SK-N-DZ (cell line): ENCODE measurements around the gene NUFIP1.
"Not testable (repeated sequence)": the region's sequence is repeated elsewhere in the genome, so short reads cannot be mapped to it uniquely, and the experiment has no call there.

Experiments
- DNase-seq: peaks from one replicate; pipeline ENCODE4 v3.0.0-alpha.2; 2015; ENCODE audit warnings: low spot score

NUFIP1 gene

GRCh38 chr13:44920013-44920412 lies 69.3 kb downstream of the NUFIP1 start:
- DNase-seq, result no peak

GRCh38 chr13:44919104-44919804 lies 70.0 kb downstream of the NUFIP1 start:
- no peak for DNase-seq

- peak; percentile 94 for DNase-seq
Measured at GRCh38 chr13:44918326-44919103, 70.8 kb downstream of the NUFIP1 start.

GRCh38 chr13:44917589-44918325 lies 71.5 kb downstream of the NUFIP1 start:
- DNase-seq, result peak; percentile 99

GRCh38 chr13:44912278-44913016 lies 76.8 kb downstream of the NUFIP1 start:
- no peak for DNase-seq

- DNase-seq, result no peak
Measured at GRCh38 chr13:44908712-44909111, 80.6 kb downstream of the NUFIP1 start.

- DNase-seq, result no peak
Measured at GRCh38 chr13:44908266-44908665, 81.0 kb downstream of the NUFIP1 start.

GRCh38 chr13:44906713-44907112 lies 82.6 kb downstream of the NUFIP1 start:
- DNase-seq, result no peak

GRCh38 chr13:44906230-44906629 lies 83.0 kb downstream of the NUFIP1 start:
- DNase-seq, result no peak

GRCh38 chr13:44905556-44905955 lies 83.7 kb downstream of the NUFIP1 start:
- DNase-seq, result no peak

GRCh38 chr13:44904967-44905366 lies 84.3 kb downstream of the NUFIP1 start:
- DNase-seq, result no peak

- DNase-seq, result no peak
Measured at GRCh38 chr13:44903574-44903985, 85.7 kb downstream of the NUFIP1 start.

- DNase-seq, result no peak
Measured at GRCh38 chr13:44902738-44903137, 86.5 kb downstream of the NUFIP1 start.

GRCh38 chr13:44899967-44900366 lies 89.3 kb downstream of the NUFIP1 start:
- no peak for DNase-seq

- not testable (repeated sequence) for DNase-seq
Measured at GRCh38 chr13:44898308-44898707, 91.0 kb downstream of the NUFIP1 start.

GRCh38 chr13:44895953-44896335 lies 93.3 kb downstream of the NUFIP1 start:
- no peak for DNase-seq

- DNase-seq, result no peak
Measured at GRCh38 chr13:44895264-44895952, 93.9 kb downstream of the NUFIP1 start.

- peak; percentile 36 for DNase-seq
Measured at GRCh38 chr13:44894001-44894770, 95.1 kb downstream of the NUFIP1 start.
